ENCODE data around the gene GAGE10. TPM values are rescaled to one million over a fixed set of nuclear protein-coding genes. Genes with fewer than 3 reads are reported as not detected.

GAGE10 gene
- total RNA-seq, 1 experiment from 2014 or later: not detected

DNA sequence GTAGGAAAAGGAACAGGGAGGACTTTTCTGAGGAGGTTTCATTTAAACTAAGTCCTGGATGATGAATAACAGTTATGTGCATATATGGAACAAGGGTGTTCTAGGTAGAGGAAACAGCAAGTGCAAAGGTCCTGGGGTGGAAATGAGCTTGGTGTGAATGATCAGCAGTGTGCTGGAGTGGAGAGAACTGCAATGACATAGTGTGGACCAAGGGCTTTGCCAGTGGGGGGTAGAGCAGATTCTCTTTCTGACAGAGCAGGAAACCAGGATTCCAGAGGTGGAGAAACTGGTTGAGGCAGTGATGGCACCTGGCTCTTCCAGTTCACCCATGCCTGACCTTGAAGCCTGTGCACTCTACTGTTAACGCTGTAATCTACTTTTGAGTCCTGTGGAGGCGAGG, 32.1 kb upstream of the GAGE10 start:
- ChIA-PET CTCF (no interaction called here), POLR2A (interaction anchor here (1.2 kb wide), 1 partner anchor 80 kb away, joined by 3 read pairs; no protein-coding TSS in a partner anchor)
- Mint-ChIP-seq H3K36me3 (peaks cover 8% of the 10 kb centered on the region; the same call in 1 of the 2 replicates), H3K9me3 (no peaks in the 10 kb centered on the region), H3K4me1 (peaks cover 22% of the 10 kb centered on the region), H3K27me3 (ENCODE audit: low read depth) (no peaks in the 10 kb centered on the region), H3K27ac (peak overlapping the region; percentile 79), H3K4me3 (peak overlapping the region; percentile 56)
- no peak for ATAC-seq
- DNase-seq (ENCODE audit: low spot score): no peak
- TF ChIP-seq ZNF671 (CRISPR knock-in tag; IDR thresholded peaks at IDR 0.05): no peak
- TF ChIP-seq TEAD1 (CRISPR knock-in tag; IDR thresholded peaks at IDR 0.05): no peak
- no peak for TF ChIP-seq ATF3 (CRISPR knock-in tag; conservative IDR thresholded peaks at IDR 0.05)
- TF ChIP-seq NFATC4 (CRISPR knock-in tag; IDR thresholded peaks at IDR 0.05): no peak
- TF ChIP-seq ZNF396 (CRISPR knock-in tag; IDR thresholded peaks at IDR 0.05; ENCODE audit: borderline replicate concordance): no peak
- TF ChIP-seq HMGXB4 (CRISPR knock-in tag; IDR thresholded peaks at IDR 0.05): no peak
- no peak for TF ChIP-seq CTCF (IDR thresholded peaks at IDR 0.05)
- TF ChIP-seq CREB1 (CRISPR knock-in tag; IDR thresholded peaks at IDR 0.05): no peak
- no peak for TF ChIP-seq ZBTB43 (CRISPR knock-in tag; IDR thresholded peaks at IDR 0.05)
- TF ChIP-seq ESRRA (CRISPR knock-in tag; IDR thresholded peaks at IDR 0.05; ENCODE audit: borderline replicate concordance): no peak
- no peak for TF ChIP-seq ZNF281 (CRISPR knock-in tag; IDR thresholded peaks at IDR 0.05)

GRCh38 chrX:49272421-49272820, 31.0 kb upstream of the GAGE10 start:
- no peak for ATAC-seq
- Mint-ChIP-seq H3K36me3 (peaks cover 8% of the 10 kb centered on the region; the same call in 1 of the 2 replicates), H3K27me3 (ENCODE audit: low read depth) (no peaks in the 10 kb centered on the region), H3K4me1 (peaks cover 27% of the 10 kb centered on the region), H3K27ac (no peak overlapping the region), H3K9me3 (no peaks in the 10 kb centered on the region), H3K4me3 (no peak overlapping the region)
- no peak for DNase-seq (ENCODE audit: low spot score)
- ChIA-PET POLR2A (interaction anchor here (1.2 kb wide), 1 partner anchor 81 kb away, joined by 3 read pairs; no protein-coding TSS in a partner anchor), CTCF (no interaction called here)
- TF ChIP-seq SOX15 (CRISPR knock-in tag; IDR thresholded peaks at IDR 0.05): no peak
- no peak for TF ChIP-seq KAT7 (CRISPR knock-in tag; IDR thresholded peaks at IDR 0.05; ENCODE audit: borderline replicate concordance)
- no peak for TF ChIP-seq ELF4 (CRISPR knock-in tag; IDR thresholded peaks at IDR 0.05; ENCODE audit: low read depth)

DNA sequence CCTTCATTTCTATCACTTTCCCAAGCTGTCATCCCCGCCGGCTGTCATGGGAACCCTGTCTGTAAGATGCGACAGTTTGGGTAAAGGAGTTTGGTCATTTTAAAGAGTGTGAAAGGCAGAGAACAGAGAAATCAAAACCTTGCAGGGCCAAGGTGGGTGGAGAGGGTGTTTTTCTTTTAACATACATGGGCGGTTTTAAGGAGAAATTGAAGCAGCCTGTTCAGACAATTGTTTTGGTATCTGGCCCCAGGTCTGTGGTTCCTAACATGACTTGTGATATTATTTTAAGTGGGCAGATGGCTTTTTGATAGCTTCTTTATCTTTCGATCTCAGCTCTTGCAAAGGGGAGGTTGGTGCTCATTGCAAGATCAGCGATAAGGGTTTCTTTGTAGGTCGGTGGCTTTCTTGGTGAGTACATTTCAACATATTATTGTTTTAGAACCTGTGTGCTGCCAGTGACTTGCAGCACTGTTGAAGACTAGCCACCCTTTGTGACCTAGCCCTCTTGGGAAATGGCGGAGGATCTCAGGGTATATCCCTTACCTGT, 30.2 kb upstream of the GAGE10 start:
- Mint-ChIP-seq H3K9me3 (no peaks in the 10 kb centered on the region), H3K27me3 (ENCODE audit: low read depth) (no peaks in the 10 kb centered on the region), H3K27ac (no peak overlapping the region), H3K36me3 (peaks cover 8% of the 10 kb centered on the region; the same call in 1 of the 2 replicates), H3K4me3 (no peak overlapping the region), H3K4me1 (peaks cover 24% of the 10 kb centered on the region)
- ChIA-PET CTCF (no interaction called here), POLR2A (no interaction called here)
- no peak for DNase-seq (ENCODE audit: low spot score)
- ATAC-seq: no peak
- TF ChIP-seq NR3C1 (CRISPR knock-in tag; conservative IDR thresholded peaks at IDR 0.05; ENCODE audit: low read depth) (no peak), RELA (CRISPR knock-in tag; IDR thresholded peaks at IDR 0.05; ENCODE audit: borderline replicate concordance) (no peak), ZBTB21 (CRISPR knock-in tag; IDR thresholded peaks at IDR 0.05; ENCODE audit: borderline replicate concordance) (no peak), CBFB (CRISPR knock-in tag; IDR thresholded peaks at IDR 0.05; ENCODE audit: low read depth) (no peak), ZNF219 (CRISPR knock-in tag; IDR thresholded peaks at IDR 0.05; ENCODE audit: borderline replicate concordance) (no peak), GABPB1 (CRISPR knock-in tag; IDR thresholded peaks at IDR 0.05) (no peak), ZNF396 (CRISPR knock-in tag; IDR thresholded peaks at IDR 0.05; ENCODE audit: borderline replicate concordance) (no peak), FOXK1 (CRISPR knock-in tag; IDR thresholded peaks at IDR 0.05) (no peak)
- TF ChIP-seq, protein P1, sequence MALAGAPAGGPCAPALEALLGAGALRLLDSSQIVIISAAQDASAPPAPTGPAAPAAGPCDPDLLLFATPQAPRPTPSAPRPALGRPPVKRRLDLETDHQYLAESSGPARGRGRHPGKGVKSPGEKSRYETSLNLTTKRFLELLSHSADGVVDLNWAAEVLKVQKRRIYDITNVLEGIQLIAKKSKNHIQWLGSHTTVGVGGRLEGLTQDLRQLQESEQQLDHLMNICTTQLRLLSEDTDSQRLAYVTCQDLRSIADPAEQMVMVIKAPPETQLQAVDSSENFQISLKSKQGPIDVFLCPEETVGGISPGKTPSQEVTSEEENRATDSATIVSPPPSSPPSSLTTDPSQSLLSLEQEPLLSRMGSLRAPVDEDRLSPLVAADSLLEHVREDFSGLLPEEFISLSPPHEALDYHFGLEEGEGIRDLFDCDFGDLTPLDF (CRISPR knock-in tag; IDR thresholded peaks at IDR 0.05): no peak
